NCI-H2107 treated with DMSO at 0.1 percent for 48 hours (cell line): ENCODE results near the gene ZBTB14.

Experiments
- DNase-seq: peaks from one replicate; lab custom pipeline; 2025; ENCODE audit not compliant: unreplicated experiment; lab: John Stamatoyannopoulos, UW

Gene ZBTB14, protein sequence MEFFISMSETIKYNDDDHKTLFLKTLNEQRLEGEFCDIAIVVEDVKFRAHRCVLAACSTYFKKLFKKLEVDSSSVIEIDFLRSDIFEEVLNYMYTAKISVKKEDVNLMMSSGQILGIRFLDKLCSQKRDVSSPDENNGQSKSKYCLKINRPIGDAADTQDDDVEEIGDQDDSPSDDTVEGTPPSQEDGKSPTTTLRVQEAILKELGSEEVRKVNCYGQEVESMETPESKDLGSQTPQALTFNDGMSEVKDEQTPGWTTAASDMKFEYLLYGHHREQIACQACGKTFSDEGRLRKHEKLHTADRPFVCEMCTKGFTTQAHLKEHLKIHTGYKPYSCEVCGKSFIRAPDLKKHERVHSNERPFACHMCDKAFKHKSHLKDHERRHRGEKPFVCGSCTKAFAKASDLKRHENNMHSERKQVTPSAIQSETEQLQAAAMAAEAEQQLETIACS

DNA sequence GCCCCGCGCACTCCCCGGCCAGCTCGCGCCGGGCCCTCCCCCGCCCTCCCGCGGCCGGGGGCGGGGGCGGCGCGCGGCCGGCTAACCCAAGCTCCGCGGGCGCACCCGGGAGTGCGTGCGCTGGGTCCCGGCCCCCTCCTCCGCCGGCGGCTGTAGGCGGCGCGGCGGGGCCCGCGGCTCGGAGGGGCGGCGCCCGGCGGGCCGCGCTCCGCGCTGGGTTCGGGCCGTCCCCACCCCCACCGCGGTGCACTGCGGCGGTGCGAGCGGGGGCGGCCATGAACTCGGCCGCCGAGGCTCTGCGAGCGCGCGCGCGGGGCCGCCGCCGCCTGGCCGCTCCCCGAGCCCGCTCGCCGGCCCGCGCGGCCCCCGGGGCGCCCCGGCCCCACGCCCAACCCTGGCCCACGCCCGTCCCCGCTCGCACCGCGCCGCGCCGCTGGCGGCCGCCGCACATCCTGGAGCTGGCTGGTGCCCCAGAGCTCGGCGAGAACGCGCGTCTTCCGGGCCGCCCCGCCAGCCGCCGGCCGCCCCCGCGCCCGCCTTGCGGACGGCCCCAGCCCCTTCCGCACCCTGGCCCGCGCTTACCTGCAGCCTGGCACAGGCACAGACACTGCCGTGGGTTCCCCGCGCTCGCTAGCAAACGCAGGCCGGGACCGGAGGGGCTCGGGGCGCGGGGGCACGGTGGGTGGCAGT is at the start of gene ZBTB14:
ZBTB14 (minus strand) TSS at position 496 of the 690 bp plus-strand sequence. CDS start 2,480 bp downstream, outside the sequence.
- DNase-seq, result no peak

- DNase-seq, result no peak
These were observed 43.8 kb upstream of the ZBTB14 start for GRCh38 chr18:5339202-5339834.

GRCh38 chr18:5334456-5335075 is 39.0 kb upstream of the ZBTB14 start:
- DNase-seq, result no peak

- no peak for DNase-seq
These were observed 22.7 kb upstream of the ZBTB14 start for GRCh38 chr18:5318061-5318700.

DNA sequence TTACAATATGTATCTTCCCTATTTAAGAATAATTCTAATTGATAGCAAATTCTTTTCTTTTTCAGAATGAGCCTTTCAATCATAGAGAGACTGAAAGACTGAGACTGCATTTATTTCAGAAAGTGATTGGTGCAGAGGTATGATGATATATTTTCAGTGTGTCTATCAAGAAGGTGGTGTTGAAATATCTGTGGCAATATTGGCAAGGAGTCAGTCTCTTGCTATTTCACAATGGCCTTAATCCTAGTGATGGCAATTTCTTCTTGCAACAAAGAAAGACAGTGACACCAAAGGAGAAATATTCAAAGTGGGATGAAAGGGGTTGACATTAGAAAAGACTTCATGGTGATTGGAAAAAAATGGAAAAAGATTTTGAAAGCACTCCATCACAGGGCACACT is 21.7 kb upstream of the ZBTB14 start:
- DNase-seq, result no peak

GRCh38 chr18:5315838-5316237 is 20.3 kb upstream of the ZBTB14 start:
- no peak for DNase-seq

GRCh38 chr18:5311301-5311989 is 15.9 kb upstream of the ZBTB14 start:
- no peak for DNase-seq

GRCh38 chr18:5309888-5310470 is 14.5 kb upstream of the ZBTB14 start:
- DNase-seq, result no peak

DNA sequence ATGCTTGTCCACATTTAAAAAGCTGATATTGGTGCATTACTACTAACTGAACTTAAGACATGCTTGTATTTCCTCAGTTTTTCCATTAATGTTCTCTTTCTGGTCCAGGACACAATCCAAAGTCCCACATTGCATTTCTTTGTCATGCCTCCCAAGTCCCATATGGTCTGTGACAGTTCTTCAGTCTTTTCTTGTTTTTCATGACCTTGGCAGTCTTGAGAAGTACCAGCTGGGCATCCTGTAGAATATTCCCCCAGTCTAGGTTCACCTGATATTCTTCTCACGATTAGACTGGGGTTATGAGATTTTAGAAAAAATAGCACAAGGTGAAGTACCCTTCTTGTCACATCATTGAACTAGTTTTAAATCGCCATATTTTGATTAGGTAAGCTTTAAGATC is 10.3 kb upstream of the ZBTB14 start:
- DNase-seq, result no peak

DNA sequence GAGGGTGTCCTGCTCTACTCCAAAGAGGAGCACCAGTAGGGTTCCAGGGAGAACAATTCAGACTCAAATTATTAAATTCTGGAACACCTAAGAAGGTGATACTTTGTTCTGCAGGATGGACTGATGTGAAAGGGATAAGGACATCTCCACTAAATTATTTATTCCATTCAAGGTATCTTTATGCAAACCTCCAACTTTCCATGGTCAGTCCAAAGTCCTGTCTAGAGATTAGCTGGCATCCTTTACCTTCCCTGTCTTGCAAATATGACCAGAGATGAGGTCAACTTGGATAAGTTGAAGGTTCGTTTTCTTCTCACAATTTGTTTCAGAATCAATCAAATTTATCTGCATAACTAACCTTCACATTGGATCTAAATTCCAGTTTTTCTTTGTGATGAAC is 8.7 kb upstream of the ZBTB14 start:
- no peak for DNase-seq

DNA sequence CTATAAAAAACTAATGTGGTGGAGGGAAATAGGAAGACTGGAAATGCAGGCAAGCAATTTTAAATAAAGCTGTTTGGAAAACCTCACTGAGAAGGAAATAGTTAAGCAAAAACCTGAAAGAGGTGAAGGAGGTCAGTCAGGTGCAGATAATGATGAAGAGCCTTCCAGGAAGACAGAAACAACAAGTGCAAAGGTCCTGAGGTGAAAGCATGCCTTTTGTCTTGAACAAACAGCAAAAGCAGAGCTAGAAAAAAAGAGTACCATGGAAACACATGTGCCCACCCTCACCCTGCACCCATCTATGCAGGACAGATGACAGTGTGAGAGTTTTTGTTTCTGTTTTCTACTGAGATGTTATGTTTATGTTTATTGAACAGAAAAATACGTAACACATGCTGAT is 8.1 kb upstream of the ZBTB14 start:
- no peak for DNase-seq

- no peak for DNase-seq
These were observed 7.1 kb upstream of the ZBTB14 start for GRCh38 chr18:5302606-5303005.

DNA sequence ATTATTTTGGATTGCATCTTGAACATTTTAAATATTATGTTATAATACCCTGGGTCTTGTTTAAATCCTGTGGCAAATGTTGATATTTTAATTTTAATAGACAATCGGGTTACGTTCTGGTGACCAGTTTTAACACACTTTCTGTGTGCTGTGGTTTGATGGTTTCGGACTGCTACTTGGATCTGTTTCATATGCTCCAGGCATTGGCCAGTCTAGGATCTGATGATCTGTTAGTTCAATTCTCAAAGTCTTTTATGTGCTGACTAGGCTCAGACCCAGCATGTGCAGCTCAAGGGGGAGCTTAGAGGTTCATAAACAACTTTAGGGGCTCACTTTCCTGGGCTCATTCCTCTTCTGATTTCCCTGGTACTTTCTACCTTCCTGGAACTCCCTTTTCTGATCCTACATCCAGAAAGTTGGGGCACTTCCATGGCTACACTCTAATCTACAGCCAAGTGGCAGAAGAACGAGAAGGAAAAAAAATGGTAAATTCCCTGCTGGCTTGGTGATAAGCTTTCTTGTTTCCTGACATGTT is 5.0 kb upstream of the ZBTB14 start:
- DNase-seq, result no peak

DNA sequence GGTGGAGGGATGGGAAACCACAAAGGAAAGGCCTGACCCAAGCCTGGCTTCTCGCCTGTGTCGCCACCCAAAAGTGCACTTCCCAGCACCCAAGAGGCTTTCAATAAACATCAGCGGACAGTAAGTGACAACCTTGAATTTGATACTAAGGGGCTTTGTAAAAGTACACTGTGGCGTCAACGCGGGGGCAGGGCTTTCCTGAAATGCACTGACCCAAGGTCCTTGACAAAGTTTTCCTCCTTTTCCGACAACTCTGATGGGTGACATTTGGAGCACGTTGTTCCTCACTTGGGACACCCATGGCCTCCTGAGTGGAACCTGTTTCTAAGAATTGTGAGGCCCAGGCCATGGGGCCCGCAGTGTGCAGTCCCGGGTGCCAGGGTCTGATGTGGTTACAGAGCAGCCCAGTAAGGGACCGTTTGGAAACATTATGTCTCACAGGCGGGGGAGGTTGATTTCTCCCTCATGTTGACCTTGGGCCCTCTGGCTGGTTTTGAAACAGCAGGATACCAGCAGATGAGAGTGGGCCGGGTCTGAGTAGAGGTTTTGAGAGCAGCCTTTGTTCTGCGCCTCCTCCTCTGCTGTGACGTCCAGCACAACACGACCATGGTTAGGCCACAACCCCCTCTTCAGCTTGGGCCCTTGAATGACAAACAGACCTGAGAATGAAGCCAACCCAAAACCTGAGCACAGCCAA is 2.8 kb upstream of the ZBTB14 start:
- no peak for DNase-seq

DNA sequence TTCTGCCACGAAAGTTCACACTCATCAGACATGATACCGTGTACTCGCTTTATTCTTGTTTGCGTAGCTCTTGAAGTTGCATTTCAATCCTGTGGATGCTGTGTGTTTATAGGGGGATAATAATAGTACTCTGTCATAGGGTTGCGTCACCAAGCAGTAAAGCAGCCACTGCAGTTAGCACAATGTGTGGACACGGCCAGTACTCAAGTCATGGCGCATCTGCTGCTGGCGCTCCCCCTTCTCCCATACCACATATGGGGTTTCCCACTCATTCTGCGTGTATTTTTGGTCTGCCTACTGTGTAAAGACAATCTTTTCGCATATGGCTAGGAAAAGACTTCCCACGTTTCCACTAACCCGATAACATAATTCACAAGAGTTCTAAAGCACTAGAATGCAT is 2.1 kb upstream of the ZBTB14 start:
- no peak for DNase-seq

- peak; percentile 26 for DNase-seq
These were observed 1.3 kb upstream of the ZBTB14 start for GRCh38 chr18:5296706-5297320.

DNA sequence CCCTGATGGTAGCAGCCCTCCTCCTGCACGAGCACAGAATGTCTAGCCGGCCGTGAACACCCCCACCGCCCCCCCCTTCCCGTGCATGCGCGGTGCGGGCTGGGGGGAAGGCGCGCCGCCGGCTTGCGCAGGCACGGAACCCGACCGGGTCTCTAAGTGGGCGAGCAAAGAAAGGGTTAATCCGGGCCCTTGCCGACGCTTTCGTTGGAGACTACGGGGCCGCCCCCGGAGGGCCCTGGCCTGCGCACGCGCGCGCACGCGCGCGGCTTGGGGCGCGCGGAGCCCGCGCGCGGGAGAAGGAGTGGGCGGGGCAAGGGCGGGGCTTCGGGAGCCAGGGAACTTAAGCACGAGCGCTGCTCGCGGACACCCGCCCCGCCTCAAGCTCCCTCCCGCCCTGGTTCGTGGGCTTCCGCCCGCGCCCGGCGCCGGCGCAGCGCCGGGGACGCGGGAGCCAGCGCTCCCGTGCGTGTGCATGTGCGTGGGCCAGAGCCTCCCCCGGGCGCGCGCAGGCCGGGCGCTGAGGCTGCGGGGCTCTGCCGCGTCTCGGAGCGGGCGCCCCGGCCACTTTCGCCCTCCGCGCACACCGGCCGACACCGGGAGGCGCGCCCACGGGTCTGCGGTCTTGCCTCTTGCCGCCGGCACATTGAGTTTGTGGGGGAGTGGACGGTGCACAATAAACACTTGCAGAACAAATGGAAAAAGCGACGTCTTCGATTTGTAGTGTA is 617 bp upstream of the ZBTB14 start:
- peak; percentile 31 for DNase-seq
